Measurements from ENCODE around the gene TFPI2.

GRCh38 chr7:93835702-93836101, 54.9 kb downstream of the TFPI2 start:
- TF ChIP-seq, protein P1, sequence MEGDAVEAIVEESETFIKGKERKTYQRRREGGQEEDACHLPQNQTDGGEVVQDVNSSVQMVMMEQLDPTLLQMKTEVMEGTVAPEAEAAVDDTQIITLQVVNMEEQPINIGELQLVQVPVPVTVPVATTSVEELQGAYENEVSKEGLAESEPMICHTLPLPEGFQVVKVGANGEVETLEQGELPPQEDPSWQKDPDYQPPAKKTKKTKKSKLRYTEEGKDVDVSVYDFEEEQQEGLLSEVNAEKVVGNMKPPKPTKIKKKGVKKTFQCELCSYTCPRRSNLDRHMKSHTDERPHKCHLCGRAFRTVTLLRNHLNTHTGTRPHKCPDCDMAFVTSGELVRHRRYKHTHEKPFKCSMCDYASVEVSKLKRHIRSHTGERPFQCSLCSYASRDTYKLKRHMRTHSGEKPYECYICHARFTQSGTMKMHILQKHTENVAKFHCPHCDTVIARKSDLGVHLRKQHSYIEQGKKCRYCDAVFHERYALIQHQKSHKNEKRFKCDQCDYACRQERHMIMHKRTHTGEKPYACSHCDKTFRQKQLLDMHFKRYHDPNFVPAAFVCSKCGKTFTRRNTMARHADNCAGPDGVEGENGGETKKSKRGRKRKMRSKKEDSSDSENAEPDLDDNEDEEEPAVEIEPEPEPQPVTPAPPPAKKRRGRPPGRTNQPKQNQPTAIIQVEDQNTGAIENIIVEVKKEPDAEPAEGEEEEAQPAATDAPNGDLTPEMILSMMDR (IDR thresholded peaks at IDR 0.05): no peak
- TF ChIP-seq POLR2A (IDR thresholded peaks at IDR 0.05): no peak

Measured in esophagus squamous epithelium (tissue), 4 donors.